Loucy (cell line): ENCODE results near the gene TEX10.
A peak's percentile ranks its signal among the peaks of the same experiment; 100 is the strongest.

Experiments
- H2AFZ ChIP-seq: fragments of 200-600 bp; sonication (generic); 2 replicates; pipeline ENCODE4 v1.6.0; 2016; ENCODE audit warnings: antibody characterized with exemption, mild to moderate bottlenecking, low read length, moderate library complexity
- H3F3A ChIP-seq: fragments of 200-600 bp; 2 replicates; pipeline ENCODE4 v1.6.0; 2016; ENCODE audit warnings: antibody characterized with exemption, low read depth, mild to moderate bottlenecking
- H3K27me3 ChIP-seq: fragments of 200-600 bp; sonication (generic); 2 replicates; pipeline ENCODE4 v1.6.1; 2014; ENCODE audit warnings: low read length, mild to moderate bottlenecking; ENCODE audit not compliant: insufficient read depth, poor library complexity, severe bottlenecking
- H3K36me3 ChIP-seq: fragments of 200-600 bp; sonication (generic); 2 replicates; pipeline ENCODE4 v1.6.1; 2016; ENCODE audit warnings: low read length; ENCODE audit not compliant: insufficient read depth
- H3K4me1 ChIP-seq: fragments of 200-600 bp; sonication (generic); 2 replicates; pipeline ENCODE4 v1.5.1; 2014; ENCODE audit warnings: low read length, mild to moderate bottlenecking; ENCODE audit not compliant: insufficient read depth, poor library complexity, severe bottlenecking
- H3K4me2 ChIP-seq: fragments of 200-600 bp; sonication (generic); 2 replicates; pipeline ENCODE4 v1.6.0; 2014; ENCODE audit warnings: antibody characterized with exemption, low read length, low read depth, mild to moderate bottlenecking; ENCODE audit not compliant: poor library complexity, severe bottlenecking
- H3K4me3 ChIP-seq: fragments of 200-600 bp; sonication (generic); 2 replicates; pipeline ENCODE4 v1.5.1; 2014; ENCODE audit warnings: low read length, mild to moderate bottlenecking, mixed read lengths; ENCODE audit not compliant: poor library complexity, severe bottlenecking
- H3K79me2 ChIP-seq: fragments of 200-600 bp; sonication (generic); 2 replicates; pipeline ENCODE4 v1.6.1; 2014; ENCODE audit warnings: low read length; ENCODE audit not compliant: insufficient read depth
- H3K9ac ChIP-seq: fragments of 200-600 bp; sonication (generic); 2 replicates; pipeline ENCODE4 v1.6.0; 2014; ENCODE audit warnings: mild to moderate bottlenecking, low read depth, low read length, moderate library complexity; ENCODE audit not compliant: poor library complexity, severe bottlenecking
- H3K9me2 ChIP-seq: fragments of 200-600 bp; sonication (generic); replicated peaks from 2 replicates; pipeline ENCODE4 v1.6.1; 2016; ENCODE audit warnings: low read depth, low read length, mixed read lengths
- H3K9me3 ChIP-seq: fragments of 200-600 bp; sonication (generic); 2 replicates; pipeline ENCODE4 v1.6.1; 2014; ENCODE audit warnings: mild to moderate bottlenecking, antibody characterized with exemption, low read length, low read depth; ENCODE audit not compliant: insufficient read depth
- H4K20me1 ChIP-seq: fragments of 200-600 bp; sonication (generic); 2 replicates; pipeline ENCODE4 v1.6.0; 2014; ENCODE audit warnings: antibody characterized with exemption, low read length, mild to moderate bottlenecking; ENCODE audit not compliant: insufficient read depth, poor library complexity, severe bottlenecking
- CTCF ChIP-seq: fragments of 200-600 bp; sonication (generic); conservative IDR thresholded peaks from 2 replicates; pipeline ENCODE4 v1.5.1; 2014; ENCODE audit warnings: mild to moderate bottlenecking, antibody characterized with exemption, low read length
- EZH2phosphoT487 ChIP-seq: fragments of 200-600 bp; IDR thresholded peaks from 2 replicates; pipeline ENCODE4 v1.6.1; 2018; ENCODE audit warnings: antibody characterized with exemption, mild to moderate bottlenecking, moderate library complexity, borderline replicate concordance

TEX10 gene

GRCh38 chr9:100352727-100353505 is at the start of gene TEX10:
Gene TEX10 (minus strand): TSS chr9:100352942. CDS start chr9:100349363, 3,579 bp downstream.
- H2AFZ ChIP-seq, result peak within 1 kb of the TSS; percentile 95
- H3K4me3 ChIP-seq, result peak within 1 kb of the TSS; percentile 93
- no peak for TF ChIP-seq EZH2phosphoT487
- TF ChIP-seq CTCF, result no peak
- peaks cover 43% of the 10 kb centered on the region for H4K20me1 ChIP-seq
- H3K9me3 ChIP-seq, result peaks cover 4% of the 10 kb centered on the region
- peak within 1 kb of the TSS; percentile 90 for H3K4me2 ChIP-seq
- no peaks in the 10 kb centered on the region for H3K27me3 ChIP-seq
- no peaks in the 10 kb centered on the region for H3F3A ChIP-seq
- H3K9ac ChIP-seq, result peak within 1 kb of the TSS; percentile 97
- peaks cover 67% of the 10 kb centered on the region for H3K4me1 ChIP-seq
- H3K9me2 ChIP-seq, result no peaks in the 10 kb centered on the region
- no peaks in the 10 kb centered on the region for H3K36me3 ChIP-seq
- H3K79me2 ChIP-seq, result peaks cover 58% of the 10 kb centered on the region

- no peaks in the 10 kb centered on the region for H3K4me1 ChIP-seq
- no peak overlapping the region for H3K4me3 ChIP-seq
- H3K36me3 ChIP-seq, result no peaks in the 10 kb centered on the region
- no peaks in the 10 kb centered on the region for H3K9me2 ChIP-seq
- H3K4me2 ChIP-seq, result no peak overlapping the region
- no peak overlapping the region for H3K9ac ChIP-seq
- no peak overlapping the region for H2AFZ ChIP-seq
- no peaks in the 10 kb centered on the region for H3K27me3 ChIP-seq
- H3K79me2 ChIP-seq, result no peaks in the 10 kb centered on the region
- TF ChIP-seq EZH2phosphoT487, result no peak
- no peak for TF ChIP-seq CTCF
- no peaks in the 10 kb centered on the region for H4K20me1 ChIP-seq
- no peaks in the 10 kb centered on the region for H3F3A ChIP-seq
- no peaks in the 10 kb centered on the region for H3K9me3 ChIP-seq
Measured at GRCh38 chr9:100401042-100401441, 48.3 kb upstream of the TEX10 start.

GRCh38 chr9:100397529-100398266 is 45.0 kb upstream of the TEX10 start:
- Histone ChIP-seq H3K79me2 (no peaks in the 10 kb centered on the region), H3K9ac (no peak overlapping the region), H3K27me3 (no peaks in the 10 kb centered on the region), H3F3A (no peaks in the 10 kb centered on the region), H3K4me1 (peaks cover 9% of the 10 kb centered on the region), H2AFZ (no peak overlapping the region), H3K36me3 (no peaks in the 10 kb centered on the region), H3K9me3 (no peaks in the 10 kb centered on the region), H3K9me2 (no peaks in the 10 kb centered on the region), H3K4me3 (no peak overlapping the region), H4K20me1 (no peaks in the 10 kb centered on the region), H3K4me2 (no peak overlapping the region)
- no peak for TF ChIP-seq CTCF
- TF ChIP-seq EZH2phosphoT487, result no peak
